HEK293T (cell line): Measurements from ENCODE around the gene MAPK12.

Source experiments
- CTCF ChIA-PET: fragments of 350-600 bp; formaldehyde crosslinking; extraction: SDS; loops from one replicate; lab custom pipeline; 2021; ENCODE audit warnings: antibody characterized with exemption, inconsistent platforms; lab: Yijun Ruan, JAX
- POLR2A ChIA-PET: fragments of 350-600 bp; formaldehyde crosslinking; extraction: SDS; loops from one replicate; lab custom pipeline; 2020; ENCODE audit warnings: antibody characterized with exemption, inconsistent platforms; lab: Yijun Ruan, JAX
- DNase-seq: peaks from one replicate; pipeline ENCODE4 v3.0.0; 2012; ENCODE audit warnings: mixed read lengths; ENCODE audit errors: extremely low spot score
- ARNT ChIP-seq: fragments of 450-650 bp; IDR thresholded peaks from 2 replicates; pipeline ENCODE4 v1.6.1; 2017; ENCODE audit warnings: mild to moderate bottlenecking
- BHLHE40 ChIP-seq: fragments of 450-650 bp; IDR thresholded peaks from 2 replicates; pipeline ENCODE4 v1.6.1; 2016; ENCODE audit warnings: mild to moderate bottlenecking, moderate library complexity, borderline replicate concordance
- CTBP1 ChIP-seq: fragments of 450-650 bp; IDR thresholded peaks from 2 replicates; pipeline ENCODE4 v1.6.1; 2016; ENCODE audit warnings: borderline replicate concordance
- ELF4 ChIP-seq: fragments of 450-650 bp; IDR thresholded peaks from 2 replicates; pipeline ENCODE4 v1.6.1; 2017; ENCODE audit warnings: antibody characterized with exemption
- FOXA1 ChIP-seq: fragments of 450-650 bp; IDR thresholded peaks from 2 replicates; pipeline ENCODE4 v1.6.1; 2016; ENCODE audit warnings: mild to moderate bottlenecking
- FOXK2 ChIP-seq: fragments of 450-650 bp; IDR thresholded peaks from 2 replicates; pipeline ENCODE4 v1.6.1; 2016; ENCODE audit warnings: mild to moderate bottlenecking
- FOXM1 ChIP-seq: fragments of 450-650 bp; IDR thresholded peaks from 2 replicates; pipeline ENCODE4 v1.6.1; 2017; ENCODE audit warnings: mild to moderate bottlenecking, borderline replicate concordance
- HDGF ChIP-seq: fragments of 450-650 bp; IDR thresholded peaks from 2 replicates; pipeline ENCODE4 v1.6.1; 2017; ENCODE audit warnings: antibody characterized with exemption, borderline replicate concordance
- L3MBTL2 ChIP-seq: fragments of 450-650 bp; conservative IDR thresholded peaks from 2 replicates; pipeline ENCODE4 v1.6.1; 2016; ENCODE audit warnings: mild to moderate bottlenecking
- LEF1 ChIP-seq: fragments of 450-650 bp; IDR thresholded peaks from 2 replicates; pipeline ENCODE4 v1.6.1; 2017; ENCODE audit warnings: mild to moderate bottlenecking, borderline replicate concordance
- NFRKB ChIP-seq: fragments of 450-650 bp; IDR thresholded peaks from 2 replicates; pipeline ENCODE4 v1.6.1; 2016; ENCODE audit warnings: mild to moderate bottlenecking, moderate library complexity
- PKNOX1 ChIP-seq: fragments of 450-650 bp; IDR thresholded peaks from 2 replicates; pipeline ENCODE4 v1.6.1; 2016
- SP1 ChIP-seq: fragments of 450-650 bp; IDR thresholded peaks from 2 replicates; pipeline ENCODE4 v1.6.1; 2017
- SUZ12 ChIP-seq: fragments of 450-650 bp; IDR thresholded peaks from 2 replicates; pipeline ENCODE4 v1.6.1; 2016; ENCODE audit warnings: mild to moderate bottlenecking
- TARDBP ChIP-seq: fragments of 450-650 bp; IDR thresholded peaks from 2 replicates; pipeline ENCODE4 v1.6.1; 2016
- ZNF384 ChIP-seq: fragments of 450-650 bp; IDR thresholded peaks from 2 replicates; pipeline ENCODE4 v1.6.1; 2016

MAPK12 gene

GRCh38 chr22:50249341-50250248 is 11.9 kb downstream of the MAPK12 start:
- TF ChIP-seq CTBP1: no peak
- TF ChIP-seq L3MBTL2: no peak
- TF ChIP-seq SP1: no peak
- TF ChIP-seq SUZ12: no peak
- no peak for TF ChIP-seq PKNOX1
- no peak for TF ChIP-seq HDGF
- TF ChIP-seq ELF4: no peak
- no peak for TF ChIP-seq ZNF384
- POLR2A ChIA-PET: interaction anchor here (1.5 kb wide), 1 partner anchor 18 kb away, joined by 4 read pairs; no protein-coding TSS in a partner anchor
- DNase-seq: no peak
- CTCF ChIA-PET: no interaction called here

GRCh38 chr22:50248196-50249081 is 13.0 kb downstream of the MAPK12 start:
- TF ChIP-seq L3MBTL2 (no peak), FOXA1 (no peak), SUZ12 (no peak), SP1 (no peak), ELF4 (no peak), CTBP1 (no peak), FOXK2 (no peak), FOXM1 (no peak), NFRKB (no peak), TARDBP (no peak), ARNT (no peak), BHLHE40 (no peak), ZNF384 (no peak), HDGF (no peak), LEF1 (no peak), PKNOX1 (no peak)

DNA sequence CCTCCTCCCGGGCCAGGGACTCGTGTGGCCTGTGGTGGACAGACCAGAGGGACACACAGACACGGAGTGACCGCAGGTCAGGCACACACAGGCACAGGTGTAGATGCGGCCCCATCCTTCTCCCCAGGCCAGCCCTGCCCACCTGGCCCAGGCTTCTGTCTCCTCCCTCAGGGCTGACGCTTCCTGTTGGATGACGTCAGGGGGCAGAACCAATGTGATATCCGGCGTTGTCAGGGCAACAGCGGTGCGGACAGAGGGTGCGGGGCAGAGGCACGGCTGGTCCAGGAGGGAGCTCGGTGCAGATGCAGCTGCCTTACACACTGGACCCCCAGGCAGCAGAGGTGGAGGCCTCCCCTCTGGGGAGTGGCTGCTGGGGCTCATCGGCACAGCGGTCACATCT is 13.7 kb downstream of the MAPK12 start:
- no peak for DNase-seq
- CTCF ChIA-PET: no interaction called here
- POLR2A ChIA-PET: interaction anchor here (1.5 kb wide), 1 partner anchor 20 kb away, joined by 4 read pairs; no protein-coding TSS in a partner anchor
- no peak for TF ChIP-seq LEF1
- TF ChIP-seq TARDBP: no peak
- no peak for TF ChIP-seq NFRKB
- TF ChIP-seq ELF4: no peak
- no peak for TF ChIP-seq SP1
- TF ChIP-seq CTBP1: no peak

More at GRCh38 chr22:50248196-50249081, 13.0 kb downstream of the MAPK12 start:
- DNase-seq: no peak
- ChIA-PET POLR2A (interaction anchor here (1.5 kb wide), 1 partner anchor 19 kb away, joined by 4 read pairs; no protein-coding TSS in a partner anchor), CTCF (no interaction called here)

DNA sequence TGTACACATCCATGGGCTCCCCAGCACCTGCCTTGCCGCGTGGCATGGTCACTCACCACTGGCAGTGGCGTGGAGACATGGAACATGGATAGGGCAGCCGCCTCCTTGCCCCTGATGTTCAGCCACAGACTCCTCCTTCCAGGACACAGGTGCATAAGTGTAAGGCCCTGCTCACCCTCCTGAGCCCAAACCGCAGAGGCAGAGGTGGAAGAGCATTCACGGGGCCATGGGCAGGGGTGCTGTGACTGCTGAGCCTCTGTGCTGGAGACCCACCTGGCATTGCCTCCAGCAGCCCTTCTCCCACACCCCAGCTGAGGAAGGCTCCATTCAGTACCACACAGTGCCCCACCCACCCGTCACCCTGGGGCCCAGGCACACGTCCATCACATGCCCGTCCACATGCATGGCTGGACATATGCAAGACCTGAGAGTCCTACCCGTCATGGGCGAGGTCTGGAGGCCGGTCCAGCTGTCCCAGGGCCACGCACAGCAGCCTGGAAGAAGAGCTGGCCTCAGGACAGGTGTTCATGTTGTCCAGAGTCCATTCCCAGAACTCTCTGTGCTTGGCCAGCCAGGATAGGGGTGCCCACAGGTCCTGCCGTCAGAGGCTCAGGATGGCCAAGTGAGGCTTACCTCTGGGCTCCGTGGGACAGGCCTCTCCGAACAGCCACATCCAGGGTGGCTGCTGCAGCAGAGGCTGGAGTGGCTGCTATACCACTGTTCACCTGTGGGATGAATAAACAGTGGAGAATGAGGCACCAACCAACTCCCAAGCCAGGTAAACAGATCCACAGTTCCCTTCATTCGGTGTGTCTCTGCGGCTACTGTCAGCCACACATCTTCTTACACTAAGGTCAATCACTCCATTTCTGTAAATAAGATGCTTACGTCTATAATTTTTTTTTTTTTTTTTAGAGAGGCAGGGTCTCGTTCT is 15.0 kb downstream of the MAPK12 start:
- ChIA-PET POLR2A (interaction anchor here (1.0 to 1.2 kb wide), 3 partner anchors 13 to 82 kb away, joined by 3 read pairs; no protein-coding TSS in a partner anchor), CTCF (no interaction called here)
- no peak for TF ChIP-seq FOXK2
- TF ChIP-seq PKNOX1: no peak
- TF ChIP-seq ARNT: no peak
- TF ChIP-seq CTBP1: no peak
- TF ChIP-seq NFRKB: no peak
- no peak for TF ChIP-seq HDGF
- TF ChIP-seq TARDBP: no peak
- TF ChIP-seq LEF1: no peak
- TF ChIP-seq SUZ12: no peak
- no peak for DNase-seq
